GM18511 (cell line): Measurements from ENCODE around the gene SFXN3.

Source experiments
- ATAC-seq: cut with Tn5 transposase; IDR thresholded peaks from one replicate; pipeline ENCODE4 v1.9.1; 2021; ENCODE audit warnings: mild to moderate bottlenecking, moderate library complexity; ENCODE audit not compliant: unreplicated experiment

The SFXN3 gene, protein sequence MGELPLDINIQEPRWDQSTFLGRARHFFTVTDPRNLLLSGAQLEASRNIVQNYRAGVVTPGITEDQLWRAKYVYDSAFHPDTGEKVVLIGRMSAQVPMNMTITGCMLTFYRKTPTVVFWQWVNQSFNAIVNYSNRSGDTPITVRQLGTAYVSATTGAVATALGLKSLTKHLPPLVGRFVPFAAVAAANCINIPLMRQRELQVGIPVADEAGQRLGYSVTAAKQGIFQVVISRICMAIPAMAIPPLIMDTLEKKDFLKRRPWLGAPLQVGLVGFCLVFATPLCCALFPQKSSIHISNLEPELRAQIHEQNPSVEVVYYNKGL

DNA sequence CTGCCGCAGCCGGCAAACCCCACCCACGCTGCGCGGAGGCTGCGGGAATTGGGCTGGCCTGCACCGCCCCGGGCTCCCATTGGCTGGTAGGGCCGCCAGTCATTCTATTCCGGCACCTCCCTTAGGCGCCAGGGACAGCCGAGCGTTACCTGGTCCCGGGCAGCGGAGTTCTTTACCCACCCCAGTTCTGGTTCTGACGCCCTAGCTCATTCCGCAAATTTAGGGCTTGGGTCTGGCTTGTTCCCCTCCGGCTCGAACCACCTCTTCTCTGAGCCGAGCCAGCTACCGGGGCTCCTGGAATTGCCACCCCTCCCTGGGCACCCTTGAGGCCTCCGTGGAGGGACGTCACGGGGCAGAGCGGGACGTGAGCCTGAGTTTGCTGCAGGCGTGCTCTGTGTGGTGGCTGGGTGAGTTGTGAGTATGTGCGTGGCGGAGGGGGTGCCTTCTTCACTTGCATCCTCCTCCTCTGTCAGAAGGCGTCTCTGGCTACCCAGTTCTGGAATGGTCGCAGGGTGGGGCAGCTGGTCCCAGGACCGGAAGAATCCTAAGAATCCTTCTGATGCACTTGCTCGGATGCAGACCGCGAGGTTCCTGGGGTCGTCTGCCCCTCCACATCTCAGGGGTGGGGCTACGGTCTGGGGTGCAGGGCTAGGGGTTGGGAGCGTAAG lies at the start of gene SFXN3, which contains the start of gene PDZD7:
TSS of gene SFXN3 (plus strand) at position 107 of the 668 bp plus-strand sequence. CDS start 3,461 bp downstream, outside the sequence.
TSS of gene PDZD7 (minus strand) at position 2 of the 668 bp plus-strand sequence. CDS start 910 bp downstream, outside the sequence.
- peak; percentile 90 for ATAC-seq

DNA sequence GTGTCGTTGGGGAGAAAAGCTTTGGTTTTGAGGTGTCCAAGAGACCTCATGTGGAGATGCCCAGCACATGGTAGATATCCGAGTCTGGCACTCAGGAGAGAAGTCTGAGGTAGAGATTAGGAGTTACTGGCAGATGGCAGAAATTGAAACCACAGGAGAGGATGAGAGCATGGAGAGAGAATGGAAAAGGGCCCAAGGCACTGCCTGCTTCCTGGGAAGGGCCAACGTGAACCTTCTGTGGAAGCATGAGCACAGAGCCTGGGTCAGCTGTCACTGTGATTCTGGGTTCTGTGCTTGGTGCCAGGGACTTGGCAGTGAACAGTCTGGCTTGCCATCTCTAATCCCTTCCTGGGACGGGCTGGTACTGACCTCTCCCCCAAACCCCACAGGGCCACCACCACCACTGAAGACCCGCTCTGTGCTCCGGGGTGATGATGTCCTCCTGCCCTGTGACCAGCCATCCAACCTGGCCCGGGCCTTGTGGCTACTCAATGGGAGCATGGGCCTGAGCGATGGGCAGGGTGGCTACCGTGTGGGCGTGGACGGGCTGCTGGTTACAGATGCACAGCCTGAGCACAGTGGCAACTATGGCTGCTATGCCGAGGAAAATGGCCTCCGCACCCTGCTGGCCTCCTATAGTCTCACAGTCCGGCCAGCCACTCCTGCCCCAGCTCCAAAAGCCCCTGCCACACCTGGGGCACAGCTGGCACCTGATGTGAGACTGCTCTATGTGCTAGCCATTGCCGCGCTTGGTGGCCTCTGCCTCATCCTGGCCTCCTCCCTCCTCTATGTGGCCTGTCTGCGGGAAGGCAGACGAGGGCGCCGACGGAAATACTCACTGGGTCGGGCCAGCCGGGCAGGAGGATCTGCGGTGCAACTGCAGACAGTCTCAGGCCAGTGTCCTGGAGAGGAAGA lies 47.9 kb upstream of the SFXN3 start:
- ATAC-seq: no peak

DNA sequence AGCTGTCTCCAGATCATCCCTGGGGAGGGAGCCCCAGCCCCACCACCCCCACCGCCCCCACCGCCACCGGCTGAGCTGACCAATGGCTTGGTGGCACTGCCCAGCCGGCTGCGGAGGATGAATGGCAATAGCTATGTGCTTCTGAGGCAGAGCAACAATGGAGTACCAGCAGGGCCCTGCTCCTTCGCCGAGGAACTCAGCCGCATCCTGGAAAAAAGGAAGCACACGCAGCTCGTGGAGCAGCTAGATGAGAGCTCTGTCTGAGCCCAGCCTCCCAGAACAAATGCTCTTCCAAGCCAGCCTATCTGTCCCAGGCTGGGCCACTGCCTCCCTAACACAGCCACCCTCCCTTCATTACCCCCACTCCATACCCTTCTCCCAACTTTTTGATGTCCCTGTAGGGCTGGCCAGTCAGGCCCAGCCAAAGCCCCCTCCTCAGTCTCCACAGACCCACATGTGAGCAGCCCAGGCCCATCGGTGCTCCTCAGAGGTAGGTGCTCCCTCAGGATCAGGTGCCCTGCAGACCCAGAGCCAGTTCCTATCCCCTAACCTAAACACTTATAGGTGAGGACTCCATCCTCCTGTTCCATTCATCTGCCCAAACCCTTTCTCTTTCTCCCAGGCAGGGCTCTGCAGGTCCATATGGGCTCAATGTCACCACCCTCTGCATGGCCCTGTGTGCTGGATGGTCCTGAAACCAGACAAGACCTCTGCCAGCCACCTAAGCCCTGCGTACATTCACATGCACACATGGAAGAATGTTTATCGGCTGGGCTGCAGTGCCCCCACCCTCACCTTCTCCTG lies 47.0 kb upstream of the SFXN3 start:
- no peak for ATAC-seq

DNA sequence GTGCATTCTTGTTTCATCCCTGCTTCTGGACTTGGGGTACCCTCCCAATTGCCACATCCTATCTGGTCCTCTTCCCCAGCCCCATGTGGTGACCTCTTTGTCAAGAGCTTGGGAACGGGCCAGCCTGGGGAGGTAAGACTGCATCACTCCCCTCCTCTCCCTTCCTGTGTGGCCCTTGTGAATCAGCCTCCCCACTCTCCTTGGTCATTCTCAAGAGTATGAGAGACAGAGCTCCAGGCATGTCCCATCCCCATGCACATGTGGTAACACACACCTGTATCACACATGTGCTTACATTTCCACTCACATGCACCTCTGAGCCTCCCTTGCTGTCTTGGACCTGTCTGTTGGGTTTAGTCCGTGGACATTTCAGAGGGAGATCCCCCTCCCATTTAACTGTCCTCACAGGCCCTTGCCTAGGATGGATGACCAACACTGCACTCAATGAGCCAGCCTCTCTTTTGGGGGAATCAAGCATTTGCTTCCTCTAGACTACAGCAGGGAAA lies 46.3 kb upstream of the SFXN3 start:
- no peak for ATAC-seq

DNA sequence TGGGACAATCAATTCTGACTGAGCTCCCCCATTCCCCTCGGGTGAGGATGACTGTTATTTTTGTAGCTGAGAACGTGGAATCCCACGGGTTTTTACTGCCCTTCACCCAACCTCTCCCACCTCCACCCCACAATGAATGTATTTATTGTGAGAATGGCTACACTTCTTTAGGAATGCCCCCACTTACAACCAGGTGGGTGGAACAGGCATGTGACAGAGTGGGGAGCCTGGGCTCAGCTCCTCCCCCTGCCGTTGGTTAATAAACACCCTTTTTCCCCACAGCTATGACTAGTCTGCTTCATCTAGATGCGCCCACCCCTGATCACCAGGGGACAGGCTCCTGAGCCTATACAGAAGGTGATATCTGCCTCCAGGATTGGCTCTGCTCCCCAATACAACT lies 45.7 kb upstream of the SFXN3 start:
- ATAC-seq: no peak

DNA sequence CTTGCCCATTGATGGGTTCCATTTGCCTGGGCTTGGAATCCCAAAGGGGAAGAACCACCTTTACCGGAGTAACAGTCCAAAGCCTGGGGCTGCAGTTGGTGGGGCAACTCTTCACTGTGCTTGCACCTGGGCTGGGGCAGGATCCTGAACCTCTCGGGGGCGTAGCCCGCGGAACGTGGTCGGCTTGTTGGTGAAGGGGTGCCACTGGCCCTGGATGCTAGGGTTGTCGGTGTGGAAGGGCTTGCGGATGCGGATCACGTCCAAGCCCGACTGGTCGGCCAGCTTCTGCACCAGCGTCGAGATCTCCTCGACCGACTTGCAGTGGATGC lies 44.4 kb upstream of the SFXN3 start:
- ATAC-seq: no peak

DNA sequence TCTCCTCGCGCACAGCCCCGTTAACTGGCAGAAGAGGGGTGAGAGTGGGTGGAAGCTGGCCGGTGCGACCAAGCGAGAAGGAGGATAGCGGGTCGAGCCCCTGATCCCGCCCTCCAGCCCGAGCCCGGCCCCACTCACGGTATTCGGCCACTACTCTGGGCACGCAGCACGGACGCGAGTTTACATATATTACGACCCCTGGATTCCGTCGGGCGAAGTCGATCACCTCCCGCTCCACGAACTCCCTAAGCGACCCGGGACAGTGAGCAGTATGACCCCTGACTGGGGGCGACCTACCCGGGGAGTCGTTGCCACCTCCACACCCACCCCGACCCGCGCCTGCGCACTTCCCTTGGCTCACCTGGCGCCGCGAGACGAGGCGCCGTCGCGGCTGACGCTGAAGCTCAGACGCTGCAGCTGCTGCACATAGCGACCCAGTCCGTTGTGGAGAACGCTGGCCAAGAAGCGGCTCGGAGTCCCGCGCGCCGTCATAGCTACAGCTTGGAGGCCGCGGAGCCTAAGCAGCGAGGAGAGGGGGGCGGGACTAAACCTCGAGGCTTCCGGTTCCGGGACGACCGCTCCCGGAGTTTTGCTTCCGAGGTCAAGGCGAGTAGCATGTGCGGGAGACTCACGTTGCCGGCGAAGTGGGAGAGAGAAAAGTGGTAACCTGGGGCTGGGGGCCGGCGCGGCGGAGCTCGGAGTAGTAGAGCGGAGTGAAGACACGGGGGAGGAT lies 43.9 kb upstream of the SFXN3 start, which contains the start of the genes MRPL43 and TWNK:
TSS of gene MRPL43 (minus strand) at position 546 of the 733 bp plus-strand sequence. CDS start at position 492, 54 bp downstream.
TSS of gene TWNK (plus strand) at position 592 of the 733 bp plus-strand sequence. CDS start 668 bp downstream, outside the sequence.
- peak; percentile 89 for ATAC-seq

DNA sequence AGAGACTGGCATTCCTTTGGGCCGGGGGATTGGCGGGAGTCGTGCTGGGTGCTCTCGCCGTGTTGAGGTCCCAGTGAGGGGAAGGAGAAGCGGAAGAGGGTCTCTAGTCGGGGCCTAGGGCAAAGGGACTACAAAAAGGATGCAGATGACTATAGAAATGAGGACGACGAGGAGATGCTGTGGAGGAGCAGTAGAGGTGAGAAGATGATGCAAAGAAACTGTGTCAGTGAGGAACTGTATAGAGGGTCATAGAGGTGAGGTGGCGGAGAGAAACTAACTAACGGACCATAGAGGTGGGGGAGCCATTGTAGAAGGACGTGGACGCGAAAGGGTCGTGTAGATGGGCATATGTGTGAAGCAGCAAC lies 43.4 kb upstream of the SFXN3 start:
- peak; percentile 12 for ATAC-seq

DNA sequence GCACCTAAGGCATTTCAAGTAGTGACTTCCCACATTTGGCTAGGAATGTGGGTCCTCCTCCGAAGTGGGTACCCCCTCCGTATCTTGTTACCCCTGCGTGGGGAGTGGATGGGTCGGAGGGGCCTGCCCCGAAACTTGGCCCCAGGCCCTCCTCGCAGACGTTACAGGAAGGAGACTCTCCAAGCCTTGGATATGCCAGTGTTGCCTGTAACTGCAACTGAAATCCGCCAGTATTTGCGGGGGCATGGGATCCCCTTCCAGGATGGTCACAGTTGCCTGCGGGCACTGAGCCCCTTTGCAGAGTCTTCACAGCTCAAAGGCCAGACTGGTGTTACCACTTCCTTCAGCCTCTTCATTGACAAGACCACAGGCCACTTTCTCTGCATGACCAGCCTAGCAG lies 42.9 kb upstream of the SFXN3 start:
- no peak for ATAC-seq

DNA sequence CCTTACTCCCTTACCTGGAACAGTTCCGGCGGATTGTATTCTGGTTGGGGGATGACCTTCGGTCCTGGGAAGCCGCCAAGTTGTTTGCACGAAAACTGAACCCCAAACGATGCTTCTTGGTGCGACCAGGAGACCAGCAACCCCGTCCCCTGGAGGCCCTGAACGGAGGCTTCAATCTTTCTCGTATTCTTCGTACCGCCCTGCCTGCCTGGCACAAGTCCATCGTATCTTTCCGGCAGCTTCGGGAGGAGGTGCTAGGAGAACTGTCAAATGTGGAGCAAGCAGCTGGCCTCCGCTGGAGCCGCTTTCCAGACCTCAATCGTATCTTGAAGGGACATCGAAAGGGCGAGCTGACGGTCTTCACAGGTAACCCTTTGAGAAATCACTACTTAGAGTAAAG lies 41.9 kb upstream of the SFXN3 start:
- no peak for ATAC-seq

DNA sequence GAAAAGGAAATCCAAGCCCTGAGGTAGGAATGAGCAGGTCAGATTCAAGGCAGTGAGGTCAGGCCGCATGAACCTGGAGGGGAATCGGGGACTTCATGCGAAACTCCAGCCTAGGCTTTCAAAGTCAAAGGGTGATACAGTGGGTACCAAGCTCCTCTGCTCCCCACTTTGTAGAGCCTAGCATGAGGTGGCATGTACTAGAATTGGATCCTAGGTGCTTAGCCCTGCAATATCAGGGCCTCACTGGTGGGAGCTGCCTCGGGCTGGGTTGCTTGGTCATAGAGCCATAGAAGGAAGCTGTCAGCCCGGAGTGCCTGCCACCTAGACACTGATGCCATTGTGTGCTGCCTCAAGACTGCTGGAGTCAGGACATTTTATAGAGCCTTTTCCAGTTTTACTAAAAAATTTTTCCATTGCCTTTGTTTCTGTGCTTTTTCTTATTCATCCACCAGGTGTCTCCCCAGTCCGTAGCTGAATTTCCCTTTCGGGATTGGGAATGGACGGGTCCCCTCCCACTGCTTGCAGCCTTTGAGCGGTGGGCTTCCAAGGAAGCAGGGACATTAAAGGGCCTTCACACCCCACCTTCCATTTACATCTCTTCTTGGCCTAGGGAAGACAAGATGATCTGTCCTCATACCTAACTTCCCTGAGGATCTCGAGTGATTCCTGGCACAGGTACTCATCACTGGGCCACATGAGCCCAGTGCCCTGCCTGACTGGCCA lies 36.9 kb upstream of the SFXN3 start:
- no peak for ATAC-seq

DNA sequence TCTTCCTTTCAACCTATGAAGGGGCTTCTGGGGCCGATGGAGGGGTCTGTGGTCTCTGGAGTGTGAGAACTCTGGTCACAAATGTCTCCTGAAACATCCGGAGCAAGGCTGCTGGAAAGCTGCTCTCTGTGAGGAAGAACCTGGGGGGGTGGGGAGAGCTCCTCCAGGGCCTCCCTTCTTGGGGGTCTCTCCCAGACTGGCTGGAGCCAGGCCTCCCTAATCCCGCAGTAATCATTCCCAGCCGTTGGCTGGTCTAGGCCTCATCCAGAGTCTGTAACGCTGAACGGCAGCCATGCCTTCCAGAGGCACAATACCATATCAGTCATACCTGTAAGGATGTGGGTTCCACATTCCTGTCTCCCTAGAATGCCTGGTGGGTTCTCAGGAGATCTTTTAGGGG lies 35.9 kb upstream of the SFXN3 start:
- no peak for ATAC-seq

DNA sequence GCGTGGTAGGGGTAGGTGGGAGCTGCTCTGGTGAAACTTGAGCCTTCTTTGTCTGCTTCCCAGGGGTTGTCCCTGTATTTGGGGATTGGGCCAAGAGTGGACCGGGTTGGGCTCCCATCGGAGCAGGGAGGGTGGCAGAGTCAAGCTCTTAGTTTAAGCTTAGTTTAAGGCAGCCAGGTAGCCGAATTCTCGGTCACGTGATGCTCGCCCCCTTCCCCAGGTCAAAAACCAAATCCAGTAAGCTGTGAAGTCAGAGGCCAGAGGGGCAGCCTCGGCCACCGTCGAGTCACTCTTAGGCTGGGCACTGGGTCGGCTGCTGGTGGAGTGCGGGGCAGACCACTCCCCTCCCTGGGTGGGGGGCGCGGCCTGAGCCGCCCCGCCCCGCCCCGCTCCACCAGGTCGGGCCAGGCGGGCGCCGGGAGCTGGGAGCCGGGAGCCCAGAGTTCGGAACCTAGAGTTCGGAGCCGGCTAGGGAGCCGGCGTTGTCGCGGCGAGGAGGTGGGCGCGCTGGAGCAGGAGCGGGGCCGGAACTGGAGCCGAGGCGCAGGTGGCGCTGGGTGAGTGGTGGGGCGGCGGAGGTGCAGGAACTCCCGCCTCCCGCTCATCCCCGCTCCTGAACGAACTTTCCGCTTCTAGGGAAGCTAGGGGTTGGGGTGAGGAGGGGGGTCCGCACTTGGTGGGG lies 34.2 kb upstream of the SFXN3 start:
- peak; percentile 31 for ATAC-seq

DNA sequence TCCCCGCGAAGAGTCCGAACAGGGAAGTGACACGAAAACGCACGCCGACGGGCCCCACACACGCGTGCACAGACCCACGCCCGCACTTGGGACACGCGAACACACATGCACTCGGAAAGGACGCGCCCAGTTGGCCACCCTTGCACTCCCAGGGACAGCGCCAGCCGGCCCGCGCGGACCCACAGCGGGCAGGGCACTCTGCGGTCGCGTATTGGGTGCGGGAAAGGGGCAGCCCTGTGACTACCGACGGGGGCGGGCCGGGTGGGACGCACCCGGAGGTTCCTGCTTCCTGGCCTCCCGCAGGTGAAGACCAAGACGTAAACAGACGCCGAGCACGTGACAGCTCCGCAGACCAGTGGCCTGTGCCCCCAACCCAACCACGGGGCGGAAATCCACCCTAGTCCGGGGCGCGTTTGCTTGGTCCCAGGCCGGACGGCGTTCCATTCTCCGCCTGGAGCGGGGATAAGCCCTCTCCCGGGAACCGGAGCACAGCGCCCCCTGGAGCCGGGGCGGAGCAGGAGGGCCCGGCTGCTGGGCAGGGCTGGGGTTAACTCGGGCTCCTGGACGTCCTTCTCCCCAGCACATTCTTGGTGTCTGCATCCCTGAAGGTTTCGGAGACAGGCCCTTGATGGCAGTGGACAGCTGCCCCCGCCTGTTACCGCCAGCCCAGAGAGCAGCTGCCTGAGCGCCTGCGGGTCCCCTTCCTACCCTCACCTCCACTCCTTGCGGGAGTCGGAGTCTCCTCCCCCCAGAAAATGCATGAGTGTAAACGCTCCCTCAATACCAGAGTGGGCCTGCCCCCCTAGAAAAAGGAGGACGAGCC lies 33.5 kb upstream of the SFXN3 start:
- ATAC-seq: peak; percentile 37

DNA sequence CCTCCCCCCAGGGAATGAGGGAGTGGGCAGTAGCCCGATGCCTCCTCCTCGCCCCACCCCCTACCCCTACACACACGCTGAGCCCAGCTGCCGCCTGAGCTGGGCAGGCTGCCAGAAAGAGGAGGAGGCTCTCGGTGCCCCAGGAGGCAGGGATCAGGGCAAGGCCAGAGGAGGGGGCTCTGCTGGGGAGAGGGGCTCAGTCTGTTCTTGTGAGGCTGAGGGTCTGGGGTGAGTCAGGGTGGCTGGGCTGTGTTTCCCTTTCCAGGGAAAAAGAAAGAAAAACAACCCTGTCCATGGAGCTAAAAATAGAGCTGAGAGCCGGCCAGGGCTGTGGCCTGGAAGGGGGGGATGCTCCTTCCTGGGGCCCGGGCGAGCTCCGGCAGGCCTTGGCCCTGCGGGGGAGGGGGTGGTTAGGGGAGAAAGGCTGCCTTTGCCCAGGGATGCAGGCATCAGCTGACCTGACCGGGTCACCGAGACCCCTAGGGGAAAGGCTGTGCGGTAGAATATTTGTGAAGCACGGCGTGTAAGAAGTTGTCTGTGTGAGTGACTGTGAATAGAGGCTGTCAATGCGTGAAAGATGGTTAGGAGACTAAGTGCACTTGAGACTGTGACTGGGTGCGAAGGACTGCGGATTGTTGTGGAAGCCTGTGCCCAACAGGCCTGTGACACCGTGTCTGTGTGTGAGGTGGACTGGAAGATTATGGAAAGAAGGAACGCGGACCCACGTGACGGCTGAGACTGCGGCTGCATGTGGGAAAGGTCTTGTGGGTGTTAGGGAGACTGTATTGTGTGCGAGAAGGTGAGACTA lies 32.6 kb upstream of the SFXN3 start:
- peak; percentile 43 for ATAC-seq

DNA sequence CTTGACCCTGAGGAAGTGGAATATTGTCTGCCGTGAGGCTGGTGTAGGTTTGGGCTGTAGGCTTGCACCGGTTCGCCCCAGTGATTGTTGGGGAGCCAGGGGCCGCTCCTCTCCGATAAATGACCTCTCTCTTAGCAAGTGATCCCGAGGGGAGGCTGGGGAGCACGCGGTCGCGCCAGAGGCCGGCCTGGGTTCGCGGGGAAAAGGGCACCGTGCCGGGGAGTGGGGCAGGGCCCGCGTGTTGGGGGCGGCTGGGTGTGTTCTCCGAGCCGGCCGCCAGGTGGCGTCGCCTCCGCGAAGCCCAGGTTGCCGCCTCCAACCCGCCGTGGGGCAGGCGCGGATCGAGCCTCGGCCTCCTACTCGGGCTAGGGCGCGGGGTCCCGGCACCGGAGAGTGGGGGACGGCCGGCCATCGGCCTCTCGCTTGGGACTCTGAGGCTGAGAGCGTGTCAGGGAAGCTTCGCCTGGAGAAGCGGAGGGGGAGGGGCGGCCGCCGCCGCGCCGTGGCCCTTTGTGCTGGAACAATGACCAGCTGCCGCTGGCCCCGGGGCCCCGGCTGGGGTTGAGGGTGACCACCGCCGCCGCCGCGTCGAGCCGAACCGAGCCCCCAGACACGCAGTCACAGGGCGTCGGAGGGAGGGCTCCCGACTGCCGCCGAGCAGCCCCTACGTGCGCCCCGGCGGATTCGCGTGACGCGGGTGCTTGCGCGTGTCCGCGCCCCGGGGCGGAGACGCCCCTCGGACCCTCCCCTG lies 31.9 kb upstream of the SFXN3 start:
- ATAC-seq: peak; percentile 47
